GM06990 (cell line): ENCODE measurements around the gene SH2D7.

Experiments
- DNase-seq: peaks from one replicate; pipeline ENCODE4 v3.0.0-alpha.2; 2011; ENCODE audit not compliant: insufficient read length; ENCODE audit errors: extremely low read depth
- H3K27me3 ChIP-seq: replicated peaks from 2 replicates; pipeline ENCODE4 v1.6.0; 2011; ENCODE audit warnings: low read length; ENCODE audit not compliant: control insufficient read depth, insufficient read depth
- H3K36me3 ChIP-seq: 2 replicates; pipeline ENCODE4 v1.5.1; 2011; ENCODE audit warnings: low read length; ENCODE audit not compliant: control insufficient read depth, insufficient read depth
- H3K4me3 ChIP-seq: replicated peaks from 2 replicates; pipeline ENCODE4 v1.5.1; 2011; ENCODE audit warnings: low read depth, mild to moderate bottlenecking, control low read depth, low read length
- CTCF ChIP-seq: IDR thresholded peaks from 2 replicates; pipeline ENCODE4 v1.5.1; 2011; ENCODE audit warnings: low read length, control low read depth, mild to moderate bottlenecking, inconsistent platforms; ENCODE audit not compliant: insufficient read depth, poor library complexity, severe bottlenecking

The SH2D7 gene

GRCh38 chr15:78127882-78128281, 35.5 kb downstream of the SH2D7 start:
- no peak overlapping the region for H3K4me3 ChIP-seq
- no peaks in the 10 kb centered on the region; the same call in 1 of the 2 replicates for H3K27me3 ChIP-seq
- no peaks in the 10 kb centered on the region for H3K36me3 ChIP-seq
- no peak for DNase-seq
- TF ChIP-seq CTCF: no peak

GRCh38 chr15:78129077-78129750, 36.9 kb downstream of the SH2D7 start:
- no peak for DNase-seq
- no peak for TF ChIP-seq CTCF
- no peaks in the 10 kb centered on the region for H3K36me3 ChIP-seq

GRCh38 chr15:78129751-78130287, 37.5 kb downstream of the SH2D7 start:
- TF ChIP-seq CTCF: no peak
- Histone ChIP-seq H3K27me3 (no peaks in the 10 kb centered on the region; the same call in 1 of the 2 replicates), H3K4me3 (no peak overlapping the region), H3K36me3 (no peaks in the 10 kb centered on the region)
- DNase-seq: no peak

More at GRCh38 chr15:78129077-78129750, 36.9 kb downstream of the SH2D7 start:
- H3K4me3 ChIP-seq: no peak overlapping the region
- no peaks in the 10 kb centered on the region; the same call in 1 of the 2 replicates for H3K27me3 ChIP-seq

- H3K4me3 ChIP-seq: peak overlapping the region; percentile 87
- H3K36me3 ChIP-seq: no peaks in the 10 kb centered on the region
- DNase-seq: no peak
These were observed 38.3 kb downstream of the SH2D7 start for GRCh38 chr15:78130466-78131294.

More at GRCh38 chr15:78130466-78131294, 38.3 kb downstream of the SH2D7 start:
- TF ChIP-seq CTCF: no peak
- H3K27me3 ChIP-seq: no peaks in the 10 kb centered on the region; the same call in 1 of the 2 replicates
